Stimulated activated CD4-positive, alpha-beta T cell treated with anti-CD3 and anti-CD28 coated beads, TNF-alpha, amount 100 ng/mL, for 1 hour (primary cell): ENCODE measurements around the gene PRTG.

Experiments
- DNase-seq, 3 donors: peaks; one replicate each; pipeline ENCODE4 v3.0.0-alpha.2; 2020; ENCODE audit warnings: low read depth in 3 of 3, low spot score in 1 of 3

Gene PRTG

GRCh38 chr15:55574096-55574495 is 168.9 kb downstream of the PRTG start:
- DNase-seq: no peak

DNA sequence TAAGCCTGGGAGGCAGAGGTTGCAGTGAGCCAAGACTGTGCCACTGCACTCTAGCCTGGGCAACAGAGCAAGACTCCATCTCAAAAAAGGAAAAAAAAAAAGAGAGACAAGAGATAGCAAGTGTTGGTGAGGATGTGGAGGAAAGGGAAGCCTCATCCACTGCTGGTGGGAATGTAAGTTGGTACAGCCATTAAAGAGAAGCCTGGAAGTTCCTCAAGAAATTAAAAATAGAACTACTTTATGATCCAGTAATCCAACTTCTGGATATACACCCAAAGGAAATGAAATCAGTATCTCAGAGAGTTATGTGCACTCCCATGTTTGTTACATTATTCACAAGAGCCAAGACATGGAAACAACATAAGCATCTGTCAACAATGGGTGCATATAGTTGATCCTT is 169.7 kb downstream of the PRTG start:
- DNase-seq: no peak

GRCh38 chr15:55564347-55565145 is 178.4 kb downstream of the PRTG start:
- DNase-seq: no peak

GRCh38 chr15:55562601-55563000 is 180.4 kb downstream of the PRTG start:
- DNase-seq: no peak
